GM21723 (cell line): Measurements from ENCODE around the gene PERM1.
"Not testable (repeated sequence)": the region's sequence is repeated elsewhere in the genome, so short reads cannot be mapped to it uniquely, and the experiment has no call there.

Experiments used
- ATAC-seq: cut with Tn5 transposase; IDR thresholded peaks from one replicate; pipeline ENCODE4 v1.9.1; 2021; ENCODE audit warnings: mild to moderate bottlenecking, moderate library complexity; ENCODE audit not compliant: unreplicated experiment

The PERM1 gene

GRCh38 chr1:997993-998744 is 16.3 kb upstream of the PERM1 start:
- ATAC-seq, result no peak

GRCh38 chr1:997713-997992 is 15.8 kb upstream of the PERM1 start:
- no peak for ATAC-seq

- ATAC-seq, result no peak
Observed at GRCh38 chr1:996851-997712, 15.2 kb upstream of the PERM1 start.

GRCh38 chr1:995665-996633 is 14.1 kb upstream of the PERM1 start:
- no peak for ATAC-seq

GRCh38 chr1:994546-994945 is 12.7 kb upstream of the PERM1 start:
- ATAC-seq, result not testable (repeated sequence)

- ATAC-seq, result no peak
Observed at GRCh38 chr1:993379-993995, 11.6 kb upstream of the PERM1 start.

GRCh38 chr1:992362-992761 is 10.5 kb upstream of the PERM1 start:
- ATAC-seq, result no peak

GRCh38 chr1:991895-992294 is 10.0 kb upstream of the PERM1 start:
- ATAC-seq, result no peak

- not testable (repeated sequence) for ATAC-seq
Observed at GRCh38 chr1:991275-991674, 9.4 kb upstream of the PERM1 start.

GRCh38 chr1:988061-988460 is 6.2 kb upstream of the PERM1 start:
- not testable (repeated sequence) for ATAC-seq

GRCh38 chr1:985126-985525 is 3.2 kb upstream of the PERM1 start:
- no peak for ATAC-seq

GRCh38 chr1:984476-984814 is 2.6 kb upstream of the PERM1 start:
- ATAC-seq, result no peak

GRCh38 chr1:983798-984475 is 2.0 kb upstream of the PERM1 start:
- no peak for ATAC-seq

- ATAC-seq, result no peak
Observed at GRCh38 chr1:982765-983436, 1.0 kb upstream of the PERM1 start.

GRCh38 chr1:981491-981954 is 370 bp downstream of the PERM1 start:
- ATAC-seq, result no peak

GRCh38 chr1:980602-981395 is 1.1 kb downstream of the PERM1 start:
- ATAC-seq, result no peak

- ATAC-seq, result no peak
Observed at GRCh38 chr1:980137-980571, 1.7 kb downstream of the PERM1 start.

GRCh38 chr1:979744-980072 is 2.2 kb downstream of the PERM1 start:
- no peak for ATAC-seq
